SKM-1 treated with dmso at 0.1 percent for 144 hours (cell line): ENCODE results near the gene LDLRAP1.
"Not testable (repeated sequence)": the region's sequence is repeated elsewhere in the genome, so short reads cannot be mapped to it uniquely, and the experiment has no call there.

ENCODE experiments used
- DNase-seq: peaks from one replicate; lab custom pipeline; 2025; ENCODE audit not compliant: unreplicated experiment; lab: John Stamatoyannopoulos, UW

The LDLRAP1 gene

GRCh38 chr1:25600971-25601699, 57.7 kb downstream of the LDLRAP1 start:
- DNase-seq = not testable (repeated sequence)

- DNase-seq = not testable (repeated sequence)
Observed at GRCh38 chr1:25603779-25604538, 60.6 kb downstream of the LDLRAP1 start.

- DNase-seq = no peak
Observed at GRCh38 chr1:25607123-25607522, 63.7 kb downstream of the LDLRAP1 start.

- DNase-seq = peak; percentile 74
Observed at GRCh38 chr1:25608488-25609178, 65.2 kb downstream of the LDLRAP1 start.

- no peak for DNase-seq
Observed at GRCh38 chr1:25609921-25610320, 66.5 kb downstream of the LDLRAP1 start.

- no peak for DNase-seq
Observed at GRCh38 chr1:25610822-25611630, 67.6 kb downstream of the LDLRAP1 start.

- no peak for DNase-seq
Observed at GRCh38 chr1:25611843-25612242, 68.4 kb downstream of the LDLRAP1 start.

GRCh38 chr1:25612421-25612820, 69.0 kb downstream of the LDLRAP1 start:
- DNase-seq = no peak

GRCh38 chr1:25613091-25613490, 69.7 kb downstream of the LDLRAP1 start:
- no peak for DNase-seq

- no peak for DNase-seq
Observed at GRCh38 chr1:25614501-25615171, 71.2 kb downstream of the LDLRAP1 start.

- DNase-seq = no peak
Observed at GRCh38 chr1:25615172-25615541, 71.8 kb downstream of the LDLRAP1 start.

- no peak for DNase-seq
Observed at GRCh38 chr1:25615563-25616094, 72.2 kb downstream of the LDLRAP1 start.

GRCh38 chr1:25616095-25616986, 72.9 kb downstream of the LDLRAP1 start, which contains the start of gene MAN1C1:
Gene MAN1C1, plus strand, starts transcription at chr1:25616791. Its CDS starts 1,007 bp downstream, at chr1:25617798.
- peak; percentile 91 for DNase-seq

GRCh38 chr1:25616987-25617624, 73.7 kb downstream of the LDLRAP1 start:
- DNase-seq = no peak

- DNase-seq = peak; percentile 12
Observed at GRCh38 chr1:25617625-25618432, 74.4 kb downstream of the LDLRAP1 start.

- no peak for DNase-seq
Observed at GRCh38 chr1:25618433-25618808, 75.0 kb downstream of the LDLRAP1 start.
